ENCODE results near the gene CHCHD3.

GRCh38 chr7:132743974-132744373, 337.9 kb downstream of the CHCHD3 start:
- TF ChIP-seq CTCF (optimal IDR thresholded peaks at IDR 0.05 in 1 of 3, IDR thresholded peaks at IDR 0.05 in 1 of 3, conservative IDR thresholded peaks at IDR 0.05 in 1 of 3; ENCODE audit: extremely low read depth in 1 of 3, insufficient read depth in 2 of 3, low read length in 3 of 3), result no peak
- TF ChIP-seq EZH2 (IDR thresholded peaks at IDR 0.05; ENCODE audit: low read length), result no peak
